ENCODE results near the gene TBCK.

The TBCK gene

DNA sequence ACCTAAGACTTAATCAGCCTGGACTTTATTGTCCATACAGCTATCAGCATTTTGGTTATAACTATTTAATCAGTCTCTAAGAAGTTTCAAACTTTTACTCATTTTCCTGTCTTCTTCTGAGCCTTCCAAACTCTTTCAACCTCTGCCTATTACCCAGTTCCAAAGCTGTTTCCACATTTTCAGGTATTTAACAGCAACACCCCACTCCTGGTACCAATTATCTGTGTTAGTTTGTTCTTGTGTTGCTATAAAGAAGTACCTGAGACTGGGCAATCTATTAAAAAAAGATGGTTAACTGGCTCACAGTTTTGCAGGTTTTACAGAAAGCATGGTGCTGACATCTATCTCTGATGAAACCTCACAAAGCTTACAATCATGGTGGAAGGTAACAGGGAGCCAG is 225.2 kb downstream of the TBCK start:
- Histone ChIP-seq H3K36me3 (no peaks in the 10 kb centered on the region), H3K4me3 (ENCODE audit: low read depth in 1 of 2, low read length in 1 of 2) (no peak overlapping the region), H3K27ac (no peak overlapping the region), H3K27me3 (no peaks in the 10 kb centered on the region), H3K9me3 (no peaks in the 10 kb centered on the region), H3K4me1 (ENCODE audit: control insufficient read depth in 1 of 2, insufficient read depth in 1 of 2, low read depth in 1 of 2, low read length in 1 of 2) (no peaks in the 10 kb centered on the region)
- TF ChIP-seq, protein P1, sequence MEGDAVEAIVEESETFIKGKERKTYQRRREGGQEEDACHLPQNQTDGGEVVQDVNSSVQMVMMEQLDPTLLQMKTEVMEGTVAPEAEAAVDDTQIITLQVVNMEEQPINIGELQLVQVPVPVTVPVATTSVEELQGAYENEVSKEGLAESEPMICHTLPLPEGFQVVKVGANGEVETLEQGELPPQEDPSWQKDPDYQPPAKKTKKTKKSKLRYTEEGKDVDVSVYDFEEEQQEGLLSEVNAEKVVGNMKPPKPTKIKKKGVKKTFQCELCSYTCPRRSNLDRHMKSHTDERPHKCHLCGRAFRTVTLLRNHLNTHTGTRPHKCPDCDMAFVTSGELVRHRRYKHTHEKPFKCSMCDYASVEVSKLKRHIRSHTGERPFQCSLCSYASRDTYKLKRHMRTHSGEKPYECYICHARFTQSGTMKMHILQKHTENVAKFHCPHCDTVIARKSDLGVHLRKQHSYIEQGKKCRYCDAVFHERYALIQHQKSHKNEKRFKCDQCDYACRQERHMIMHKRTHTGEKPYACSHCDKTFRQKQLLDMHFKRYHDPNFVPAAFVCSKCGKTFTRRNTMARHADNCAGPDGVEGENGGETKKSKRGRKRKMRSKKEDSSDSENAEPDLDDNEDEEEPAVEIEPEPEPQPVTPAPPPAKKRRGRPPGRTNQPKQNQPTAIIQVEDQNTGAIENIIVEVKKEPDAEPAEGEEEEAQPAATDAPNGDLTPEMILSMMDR (IDR thresholded peaks at IDR 0.05): no peak

DNA sequence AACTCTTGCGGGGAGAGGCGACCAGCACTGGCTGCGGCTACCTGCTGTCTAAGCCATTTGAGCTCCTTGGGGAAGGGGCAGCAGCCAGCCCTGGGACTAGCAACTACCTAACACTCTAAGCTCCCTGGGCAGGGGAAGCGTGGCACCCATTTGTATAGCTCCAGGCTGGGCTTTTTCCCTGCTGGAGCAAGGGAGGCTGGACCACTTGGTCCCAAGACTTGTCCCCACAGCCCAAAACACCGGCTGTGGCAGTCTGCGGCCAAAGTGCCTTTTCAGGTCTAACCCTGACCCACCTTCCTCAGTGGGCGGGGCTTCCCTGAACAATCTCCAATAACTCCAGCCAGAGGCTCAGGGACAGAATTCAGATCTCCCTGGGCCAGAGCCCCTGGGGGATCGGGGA is 232.9 kb downstream of the TBCK start:
- H3K4me1 ChIP-seq (ENCODE audit: control insufficient read depth in 1 of 2, insufficient read depth in 1 of 2, low read depth in 1 of 2, low read length in 1 of 2): no peaks in the 10 kb centered on the region
- no peaks in the 10 kb centered on the region for H3K27me3 ChIP-seq
- H3K27ac ChIP-seq: no peak overlapping the region
- no peak overlapping the region for H3K4me3 ChIP-seq (ENCODE audit: low read depth in 1 of 2, low read length in 1 of 2)
- H3K36me3 ChIP-seq: no peaks in the 10 kb centered on the region
- TF ChIP-seq, protein P1 (IDR thresholded peaks at IDR 0.05): no peak
- H3K9me3 ChIP-seq: no peaks in the 10 kb centered on the region

GRCh38 chr4:106080376-106080775 is 235.6 kb downstream of the TBCK start:
- H3K9me3 ChIP-seq: no peaks in the 10 kb centered on the region
- no peaks in the 10 kb centered on the region for H3K36me3 ChIP-seq
- H3K4me1 ChIP-seq (ENCODE audit: control insufficient read depth in 1 of 2, insufficient read depth in 1 of 2, low read depth in 1 of 2, low read length in 1 of 2): no peaks in the 10 kb centered on the region
- H3K4me3 ChIP-seq (ENCODE audit: low read depth in 1 of 2, low read length in 1 of 2): no peak overlapping the region
- no peaks in the 10 kb centered on the region for H3K27me3 ChIP-seq
- H3K27ac ChIP-seq: no peak overlapping the region
- TF ChIP-seq, protein P1 (IDR thresholded peaks at IDR 0.05): no peak

DNA sequence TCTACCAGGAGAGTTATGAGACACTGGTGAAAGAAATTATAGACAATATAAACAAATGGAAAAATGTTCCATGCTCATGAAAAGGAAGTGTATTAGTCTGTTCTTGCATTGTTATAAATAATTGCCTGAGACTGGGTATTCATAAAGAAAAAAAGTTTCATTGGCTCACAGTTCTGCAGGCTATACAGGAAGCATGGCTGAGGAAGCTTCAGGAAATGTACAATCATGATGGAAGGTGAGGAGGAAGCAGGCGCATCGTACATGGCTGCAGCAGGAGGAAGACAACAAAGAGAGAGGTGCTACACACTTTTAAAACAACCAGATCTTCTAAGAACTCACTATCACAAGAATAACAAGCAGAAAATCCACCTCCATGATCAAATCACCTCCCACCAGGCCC is 236.4 kb downstream of the TBCK start:
- Histone ChIP-seq H3K4me3 (ENCODE audit: low read depth in 1 of 2, low read length in 1 of 2) (no peak overlapping the region), H3K36me3 (no peaks in the 10 kb centered on the region), H3K4me1 (ENCODE audit: control insufficient read depth in 1 of 2, insufficient read depth in 1 of 2, low read depth in 1 of 2, low read length in 1 of 2) (no peaks in the 10 kb centered on the region), H3K27me3 (no peaks in the 10 kb centered on the region), H3K27ac (no peak overlapping the region), H3K9me3 (no peaks in the 10 kb centered on the region)
- TF ChIP-seq, protein P1 (IDR thresholded peaks at IDR 0.05): no peak

DNA sequence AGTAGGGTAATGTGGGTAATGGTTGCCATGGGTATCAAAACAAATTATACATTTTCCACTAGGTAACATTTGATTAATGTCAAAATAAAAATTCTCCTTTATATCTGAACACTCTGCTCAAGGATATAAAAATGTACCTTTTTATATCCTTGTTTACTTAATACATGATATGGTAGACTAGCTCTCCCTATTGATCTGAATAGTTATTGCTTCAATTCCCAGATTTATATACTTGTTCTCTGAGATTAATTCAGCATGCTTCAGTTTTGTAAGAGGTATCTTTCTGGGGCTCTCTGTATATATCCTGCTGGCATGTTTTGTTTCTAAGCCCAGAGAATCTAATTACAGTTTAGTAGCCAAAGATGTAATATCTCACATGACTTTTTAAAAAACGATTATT is 251.0 kb downstream of the TBCK start:
- TF ChIP-seq, protein P1 (IDR thresholded peaks at IDR 0.05): no peak
- no peak overlapping the region for H3K4me3 ChIP-seq (ENCODE audit: low read depth in 1 of 2, low read length in 1 of 2)
- no peaks in the 10 kb centered on the region for H3K4me1 ChIP-seq (ENCODE audit: control insufficient read depth in 1 of 2, insufficient read depth in 1 of 2, low read depth in 1 of 2, low read length in 1 of 2)
- H3K27me3 ChIP-seq: no peaks in the 10 kb centered on the region
- no peaks in the 10 kb centered on the region for H3K9me3 ChIP-seq
- H3K27ac ChIP-seq: no peak overlapping the region
- no peaks in the 10 kb centered on the region for H3K36me3 ChIP-seq

DNA sequence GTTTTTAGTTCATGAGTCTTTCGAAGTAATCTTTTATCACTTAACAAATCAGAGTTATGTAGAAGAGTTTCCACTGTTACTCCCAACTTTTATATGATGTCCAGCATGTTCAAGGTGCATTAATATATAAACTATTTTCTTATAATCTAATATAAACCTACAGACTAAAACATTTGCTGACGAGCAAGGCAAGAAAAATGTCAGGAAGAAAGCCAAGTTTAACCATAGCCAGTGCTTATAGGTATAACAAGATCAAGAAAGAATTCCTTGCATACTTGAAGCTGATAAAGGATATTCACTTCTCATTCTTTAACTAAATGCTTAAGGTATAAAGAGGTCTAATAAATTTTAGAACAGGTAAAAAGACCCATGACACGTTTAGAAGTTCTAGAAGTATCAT is 253.0 kb downstream of the TBCK start:
- TF ChIP-seq, protein P1 (IDR thresholded peaks at IDR 0.05): no peak
- Histone ChIP-seq H3K27ac (no peak overlapping the region), H3K9me3 (no peaks in the 10 kb centered on the region), H3K4me1 (ENCODE audit: control insufficient read depth in 1 of 2, insufficient read depth in 1 of 2, low read depth in 1 of 2, low read length in 1 of 2) (no peaks in the 10 kb centered on the region), H3K4me3 (ENCODE audit: low read depth in 1 of 2, low read length in 1 of 2) (no peak overlapping the region), H3K27me3 (no peaks in the 10 kb centered on the region), H3K36me3 (no peaks in the 10 kb centered on the region)
